Uterus (tissue), 4 donors: ENCODE data around the gene RFX3. TPM values are rescaled to one million over a fixed set of nuclear protein-coding genes. Genes with fewer than 3 reads are reported as not detected.

Experiments used
- DNase-seq, 2 donors: peaks; one replicate each; pipeline ENCODE4 v3.0.0-alpha.2; 2019 to 2020
- H3K27ac ChIP-seq, 2 donors: fragments of 200-600 bp; sonication (generic); 1 replicate in 1 of 2; 2 replicates in 1 of 2; pipeline ENCODE4 v1.5.1; 2016 to 2018
- H3K27me3 ChIP-seq, 2 donors: fragments of 200-600 bp; sonication (generic); one replicate each; pipeline ENCODE4 v1.5.1; 2018 to 2019; ENCODE audit warnings: control low read depth in 1 of 2
- H3K36me3 ChIP-seq, 2 donors: fragments of 200-600 bp; sonication (generic); one replicate each; pipeline ENCODE4 v1.5.1; 2019; ENCODE audit warnings: control low read depth in 1 of 2
- H3K4me1 ChIP-seq, 2 donors: fragments of 200-600 bp; sonication (generic); one replicate each; pipeline ENCODE4 v1.5.1; 2018 to 2019; ENCODE audit warnings: control low read depth in 1 of 2
- H3K4me3 ChIP-seq, 2 donors: fragments of 200-600 bp; sonication (generic); 1 replicate in 1 of 2; 2 replicates in 1 of 2; pipeline ENCODE4 v1.5.1; 2018 to 2019; ENCODE audit warnings: mild to moderate bottlenecking in 1 of 2
- H3K9me3 ChIP-seq, 2 donors: fragments of 200-600 bp; sonication (generic); one replicate each; pipeline ENCODE4 v1.5.1; 2019; ENCODE audit warnings: control low read depth in 1 of 2
- POLR2A ChIP-seq, 2 donors: fragments of 450-650 bp; IDR thresholded peaks; one replicate each; pipeline ENCODE4 v1.6.1; 2016; ENCODE audit warnings: antibody characterized with exemption in 2 of 2, mild to moderate bottlenecking in 1 of 2, moderate library complexity in 1 of 2
- intact Hi-C: fragments of 100-400 bp; cut with DNase I; formaldehyde crosslinking; loops from one replicate; pipeline ENCODE4 v1.15.1; 2023; ENCODE audit warnings: low total_unique reads
- total RNA-seq, 4 donors: library from RNA; depleted of rRNA in 3 of 4; stranded (reverse); fragments of >200 nt in 3 of 4; gene quantifications; one replicate each; pipeline versions ENCODE4 v1.1.0 to v1.2.4, GENCODE V29; 2014 to 2023
- TF ChIP-seq, protein P1 (sequence below), 4 experiments: fragments of 200-600 bp in 2 of 4; fragments of 450-650 bp in 2 of 4; sonication (generic) in 2 of 4; IDR thresholded peaks; one replicate each; pipeline ENCODE4 v1.5.1; 2016 to 2019; ENCODE audit warnings: antibody characterized with exemption in 4 of 4, mild to moderate bottlenecking in 2 of 4, moderate library complexity in 1 of 4
- donor health status: DM: yes; HTN: yes; CAD: no.

The RFX3 gene
- total RNA-seq, 4 donors from 2014 or later, result 8.5 to 43.3 (median 21.9) TPM

DNA sequence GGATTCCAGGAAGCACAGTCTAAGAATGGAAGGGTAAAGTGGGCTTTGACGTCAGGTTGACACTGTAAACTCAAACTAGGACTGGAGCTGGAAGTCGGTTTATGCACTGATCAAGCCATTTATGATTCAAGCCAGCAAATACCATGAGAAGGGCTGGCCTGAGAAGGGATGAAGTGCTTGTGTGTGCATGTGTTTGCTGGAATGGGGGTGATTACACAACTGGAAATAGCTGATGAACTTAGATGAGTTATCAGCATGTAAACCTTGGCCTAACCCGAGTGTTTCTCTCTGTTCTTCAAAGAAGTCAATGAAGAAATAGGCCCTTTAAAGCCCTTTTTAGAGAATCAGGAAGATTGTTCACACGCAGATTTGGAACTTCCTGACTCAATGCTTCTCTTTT, 287.6 kb downstream of the RFX3 start:
- intact Hi-C loops, result no loop called here
- H3K9me3 ChIP-seq, result no peaks in the 10 kb centered on the region
- no peak for DNase-seq
- H3K4me3 ChIP-seq, result no peak overlapping the region
- no peaks in the 10 kb centered on the region for H3K36me3 ChIP-seq
- no peak overlapping the region for H3K27ac ChIP-seq
- H3K4me1 ChIP-seq, result no peaks in the 10 kb centered on the region
- TF ChIP-seq, protein P1, sequence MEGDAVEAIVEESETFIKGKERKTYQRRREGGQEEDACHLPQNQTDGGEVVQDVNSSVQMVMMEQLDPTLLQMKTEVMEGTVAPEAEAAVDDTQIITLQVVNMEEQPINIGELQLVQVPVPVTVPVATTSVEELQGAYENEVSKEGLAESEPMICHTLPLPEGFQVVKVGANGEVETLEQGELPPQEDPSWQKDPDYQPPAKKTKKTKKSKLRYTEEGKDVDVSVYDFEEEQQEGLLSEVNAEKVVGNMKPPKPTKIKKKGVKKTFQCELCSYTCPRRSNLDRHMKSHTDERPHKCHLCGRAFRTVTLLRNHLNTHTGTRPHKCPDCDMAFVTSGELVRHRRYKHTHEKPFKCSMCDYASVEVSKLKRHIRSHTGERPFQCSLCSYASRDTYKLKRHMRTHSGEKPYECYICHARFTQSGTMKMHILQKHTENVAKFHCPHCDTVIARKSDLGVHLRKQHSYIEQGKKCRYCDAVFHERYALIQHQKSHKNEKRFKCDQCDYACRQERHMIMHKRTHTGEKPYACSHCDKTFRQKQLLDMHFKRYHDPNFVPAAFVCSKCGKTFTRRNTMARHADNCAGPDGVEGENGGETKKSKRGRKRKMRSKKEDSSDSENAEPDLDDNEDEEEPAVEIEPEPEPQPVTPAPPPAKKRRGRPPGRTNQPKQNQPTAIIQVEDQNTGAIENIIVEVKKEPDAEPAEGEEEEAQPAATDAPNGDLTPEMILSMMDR (IDR thresholded peaks at IDR 0.05), result no peak
- TF ChIP-seq POLR2A (IDR thresholded peaks at IDR 0.05), result no peak
- no peaks in the 10 kb centered on the region for H3K27me3 ChIP-seq

DNA sequence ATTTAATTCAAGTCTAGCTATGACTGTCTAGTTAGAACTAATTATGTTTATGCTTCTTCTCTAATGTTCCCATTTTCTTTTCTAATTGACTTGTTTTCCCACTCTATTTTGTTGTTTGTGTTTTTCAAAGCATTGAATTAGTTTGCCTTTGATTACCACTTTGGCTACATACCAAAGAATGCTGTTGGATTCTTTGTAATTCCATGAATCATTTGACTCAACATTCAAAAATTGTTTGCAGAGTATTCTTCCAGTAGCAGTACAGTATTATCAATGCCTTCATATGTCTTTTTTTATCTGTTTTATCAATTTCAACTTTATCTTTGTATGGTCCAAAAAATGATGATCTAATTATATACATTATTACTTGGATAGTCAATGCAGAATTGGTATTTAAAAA, 288.7 kb downstream of the RFX3 start:
- H3K9me3 ChIP-seq, result no peaks in the 10 kb centered on the region
- intact Hi-C loops, result no loop called here
- DNase-seq, result no peak
- no peaks in the 10 kb centered on the region for H3K4me1 ChIP-seq
- no peaks in the 10 kb centered on the region for H3K36me3 ChIP-seq
- no peaks in the 10 kb centered on the region for H3K27me3 ChIP-seq
- H3K4me3 ChIP-seq, result no peak overlapping the region
- TF ChIP-seq POLR2A (IDR thresholded peaks at IDR 0.05), result no peak
- TF ChIP-seq, protein P1 (IDR thresholded peaks at IDR 0.05), result no peak
- H3K27ac ChIP-seq, result no peak overlapping the region

DNA sequence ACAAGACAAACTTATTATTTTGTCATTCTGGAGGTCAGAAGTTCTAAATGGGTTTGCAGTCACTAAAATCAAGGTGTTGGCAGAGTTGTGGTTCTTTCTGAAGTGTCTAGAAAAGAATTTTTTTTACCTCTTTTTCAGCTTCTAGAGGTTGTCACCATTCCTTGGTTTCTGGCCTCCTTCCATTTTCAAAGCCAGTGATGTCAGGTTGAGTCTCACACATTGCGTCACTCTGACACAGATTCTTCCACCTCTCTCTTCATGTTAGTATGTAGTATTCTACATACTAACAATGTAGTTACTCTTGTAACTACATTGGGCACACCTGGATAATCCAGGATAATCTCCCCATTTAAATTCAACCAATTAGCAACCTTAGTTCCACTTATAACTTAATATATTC, 290.3 kb downstream of the RFX3 start:
- Histone ChIP-seq H3K4me1 (no peaks in the 10 kb centered on the region), H3K4me3 (no peak overlapping the region), H3K27ac (no peak overlapping the region), H3K36me3 (no peaks in the 10 kb centered on the region), H3K9me3 (no peaks in the 10 kb centered on the region), H3K27me3 (no peaks in the 10 kb centered on the region)
- DNase-seq, result no peak
- intact Hi-C loops, result no loop called here
- TF ChIP-seq, protein P1 (IDR thresholded peaks at IDR 0.05), result no peak
- no peak for TF ChIP-seq POLR2A (IDR thresholded peaks at IDR 0.05)

DNA sequence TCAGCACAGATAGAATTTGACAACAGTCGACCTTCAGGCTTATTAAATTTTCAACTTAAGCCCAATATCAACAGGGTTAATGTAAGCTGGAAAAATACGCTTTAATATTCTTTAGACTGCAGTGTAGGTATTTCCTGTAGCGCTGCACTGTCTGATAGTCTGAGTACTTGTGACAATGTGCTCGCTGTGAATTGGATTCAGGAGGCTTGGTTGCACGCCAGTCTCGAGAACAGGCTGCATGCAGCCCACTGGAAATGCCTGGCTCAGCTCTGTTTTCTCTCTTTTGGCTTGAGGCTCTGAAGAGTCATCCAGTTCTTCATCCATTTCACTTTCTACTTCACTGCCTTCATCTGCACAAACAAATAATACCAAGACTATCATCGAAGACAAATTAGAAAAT, 300.9 kb downstream of the RFX3 start:
- H3K27me3 ChIP-seq, result no peaks in the 10 kb centered on the region
- TF ChIP-seq POLR2A (IDR thresholded peaks at IDR 0.05), result no peak
- TF ChIP-seq, protein P1 (IDR thresholded peaks at IDR 0.05), result no peak
- DNase-seq, result no peak
- no peak overlapping the region for H3K27ac ChIP-seq
- intact Hi-C loops, result no loop called here
- H3K4me1 ChIP-seq, result no peaks in the 10 kb centered on the region
- H3K9me3 ChIP-seq, result no peaks in the 10 kb centered on the region
- no peak overlapping the region for H3K4me3 ChIP-seq
- no peaks in the 10 kb centered on the region for H3K36me3 ChIP-seq

DNA sequence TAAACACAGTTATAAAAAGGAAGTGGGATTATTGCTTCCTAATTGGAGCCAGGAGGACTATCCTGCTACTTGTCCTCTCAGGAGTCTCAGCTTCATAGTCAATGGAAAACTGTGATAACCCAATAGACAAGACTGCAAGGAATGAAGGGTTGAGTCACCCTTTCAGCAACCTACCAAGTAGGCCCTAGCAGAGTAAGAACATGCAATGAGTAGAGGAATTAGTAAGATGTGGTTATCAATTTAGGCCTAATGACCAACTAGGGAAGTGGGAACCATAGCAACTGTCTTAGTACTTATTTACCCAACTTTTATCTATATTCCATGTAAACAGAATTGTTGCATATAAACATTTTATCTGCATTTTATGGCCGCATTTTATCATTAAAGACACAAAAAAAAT, 310.1 kb downstream of the RFX3 start:
- H3K27ac ChIP-seq, result no peak overlapping the region
- H3K36me3 ChIP-seq, result no peaks in the 10 kb centered on the region
- no peaks in the 10 kb centered on the region for H3K9me3 ChIP-seq
- TF ChIP-seq, protein P1 (IDR thresholded peaks at IDR 0.05), result no peak
- TF ChIP-seq POLR2A (IDR thresholded peaks at IDR 0.05), result no peak
- H3K27me3 ChIP-seq, result no peaks in the 10 kb centered on the region
- no peak overlapping the region for H3K4me3 ChIP-seq
- no peak for DNase-seq
- intact Hi-C loops, result no loop called here
- H3K4me1 ChIP-seq, result no peaks in the 10 kb centered on the region
